ENCODE data around the gene DCAF11.

Gene DCAF11

GRCh38 chr14:24123424-24124417, 9.1 kb downstream of the DCAF11 start:
- DNase-seq = no peak

GRCh38 chr14:24126939-24127338, 12.4 kb downstream of the DCAF11 start:
- no peak for DNase-seq

GRCh38 chr14:24127673-24128072, 13.1 kb downstream of the DCAF11 start:
- no peak for DNase-seq

GRCh38 chr14:24129410-24129998, 14.9 kb downstream of the DCAF11 start:
- no peak for DNase-seq

- no peak for DNase-seq
Observed at GRCh38 chr14:24130380-24130716, 15.8 kb downstream of the DCAF11 start, which contains the start of gene FITM1. Gene FITM1 (plus strand): TSS chr14:24130659. CDS start chr14:24131564, 905 bp downstream.

- no peak for DNase-seq
Observed at GRCh38 chr14:24130717-24131548, 16.4 kb downstream of the DCAF11 start.

GRCh38 chr14:24131549-24131966, 17.0 kb downstream of the DCAF11 start:
- no peak for DNase-seq

GRCh38 chr14:24132061-24132685, 17.6 kb downstream of the DCAF11 start:
- DNase-seq = no peak

GRCh38 chr14:24132976-24133375, 18.4 kb downstream of the DCAF11 start:
- DNase-seq = no peak

- DNase-seq = no peak
Observed at GRCh38 chr14:24133735-24134134, 19.2 kb downstream of the DCAF11 start.

- no peak for DNase-seq
Observed at GRCh38 chr14:24135584-24135833, 20.9 kb downstream of the DCAF11 start.

GRCh38 chr14:24135834-24136683, 21.5 kb downstream of the DCAF11 start, which contains the start of gene PSME1:
Gene PSME1 (plus strand): TSS chr14:24136194. CDS start chr14:24136263, 69 bp downstream.
- DNase-seq = peak; percentile 93 to 94

GRCh38 chr14:24136684-24137528, 22.3 kb downstream of the DCAF11 start:
- DNase-seq = no peak

GRCh38 chr14:24137529-24138395, 23.2 kb downstream of the DCAF11 start:
- DNase-seq = no peak

GRCh38 chr14:24138396-24139271, 24.1 kb downstream of the DCAF11 start:
- DNase-seq = no peak

GRCh38 chr14:24139272-24139934, 24.8 kb downstream of the DCAF11 start:
- DNase-seq = no peak

GRCh38 chr14:24141097-24141880, 26.7 kb downstream of the DCAF11 start, which contains the start of gene EMC9:
Gene EMC9 (minus strand): TSS chr14:24141591. CDS start chr14:24141304, 287 bp downstream.
- peak; percentile 99 for DNase-seq

Data from stimulated activated CD4-positive, alpha-beta T cell treated with anti-CD3 and anti-CD28 coated beads, Interleukin-2, amount 100 ng/mL, for 48 hours (primary cell).